H9 (cell line): ENCODE results near the gene ANKRD13C. TPM values are rescaled to one million over a fixed set of nuclear protein-coding genes. Genes with fewer than 3 reads are reported as not detected.

Source experiments
- DNase-seq: peaks from one replicate; pipeline ENCODE4 v3.0.0-alpha.2; 2017
- H2AFZ ChIP-seq: one replicate; pipeline ENCODE4 v1.6.1; 2013; ENCODE audit warnings: mild to moderate bottlenecking, low read length, control low read depth, moderate library complexity
- H2AK5ac ChIP-seq: 2 replicates; pipeline ENCODE4 v1.6.1; 2013; ENCODE audit warnings: low read length, control low read depth, mixed read lengths; ENCODE audit not compliant: insufficient read length
- H2BK120ac ChIP-seq: one replicate; pipeline ENCODE4 v1.6.1; 2013; ENCODE audit warnings: low read depth, mild to moderate bottlenecking, low read length, control low read depth, inconsistent platforms; ENCODE audit not compliant: poor library complexity, severe bottlenecking
- H2BK12ac ChIP-seq: 2 replicates; pipeline ENCODE4 v1.6.1; 2013; ENCODE audit warnings: low read length, control low read depth, mixed read lengths, low read depth; ENCODE audit not compliant: insufficient read length
- H2BK15ac ChIP-seq: 2 replicates; pipeline ENCODE4 v1.6.1; 2013; ENCODE audit warnings: low read depth, low read length, control low read depth
- H2BK20ac ChIP-seq: one replicate; pipeline ENCODE4 v1.6.1; 2013; ENCODE audit warnings: low read depth, mild to moderate bottlenecking, low read length, control low read depth, inconsistent platforms; ENCODE audit not compliant: poor library complexity, severe bottlenecking
- H2BK5ac ChIP-seq: 2 replicates; pipeline ENCODE4 v1.6.1; 2013; ENCODE audit warnings: low read length, control low read depth, mixed read lengths; ENCODE audit not compliant: insufficient read length
- H3K14ac ChIP-seq: 2 replicates; pipeline ENCODE4 v1.6.1; 2013; ENCODE audit warnings: low read length, control low read depth; ENCODE audit not compliant: insufficient read depth
- H3K18ac ChIP-seq: 2 replicates; pipeline ENCODE4 v1.6.1; 2013; ENCODE audit warnings: low read depth, mild to moderate bottlenecking, mixed read lengths, low read length, control low read depth; ENCODE audit not compliant: insufficient read length
- H3K23ac ChIP-seq: 2 replicates; pipeline ENCODE4 v1.6.1; 2013; ENCODE audit warnings: low read length, control low read depth, mixed read lengths, low read depth; ENCODE audit not compliant: insufficient read length
- H3K23me2 ChIP-seq: 2 replicates; pipeline ENCODE4 v1.6.1; 2013; ENCODE audit warnings: low read depth, mild to moderate bottlenecking, mixed read lengths, low read length, control low read depth; ENCODE audit not compliant: insufficient read length, poor library complexity, severe bottlenecking
- H3K27ac ChIP-seq: 2 replicates; pipeline ENCODE4 v1.5.1; 2013; ENCODE audit warnings: low read length, control low read depth, mixed read lengths, low read depth; ENCODE audit not compliant: insufficient read length
- H3K27me3 ChIP-seq: 2 replicates; pipeline ENCODE4 v1.6.1; 2013; ENCODE audit warnings: low read length, control low read depth, inconsistent platforms; ENCODE audit not compliant: insufficient read depth
- H3K4ac ChIP-seq: 2 replicates; pipeline ENCODE4 v1.6.1; 2013; ENCODE audit warnings: low read depth, mild to moderate bottlenecking, control low read depth, inconsistent platforms, low read length, moderate library complexity
- H3K4me1 ChIP-seq: 2 replicates; pipeline ENCODE4 v1.6.1; 2013; ENCODE audit warnings: low read length, control low read depth, inconsistent platforms; ENCODE audit not compliant: insufficient read depth
- H3K4me2 ChIP-seq: 2 replicates; pipeline ENCODE4 v1.6.1; 2013; ENCODE audit warnings: low read length, control low read depth, mixed read lengths; ENCODE audit not compliant: insufficient read length, insufficient read depth
- H3K56ac ChIP-seq: 2 replicates; pipeline ENCODE4 v1.6.1; 2013; ENCODE audit warnings: low read depth, mild to moderate bottlenecking, mixed read lengths, low read length, control low read depth; ENCODE audit not compliant: insufficient read length
- H3K79me1 ChIP-seq: 2 replicates; pipeline ENCODE4 v1.6.1; 2013; ENCODE audit warnings: low read depth, mild to moderate bottlenecking, moderate library complexity, low read length, control low read depth, inconsistent platforms; ENCODE audit not compliant: insufficient read depth, poor library complexity, severe bottlenecking
- H3K79me2 ChIP-seq: 2 replicates; pipeline ENCODE4 v1.6.1; 2013; ENCODE audit warnings: low read length, control low read depth, inconsistent platforms; ENCODE audit not compliant: insufficient read depth
- H3K9ac ChIP-seq: 2 replicates; pipeline ENCODE4 v1.6.1; 2013; ENCODE audit warnings: low read length, control low read depth, mixed read lengths; ENCODE audit not compliant: insufficient read length; ENCODE audit errors: extremely low read depth
- H3K9me3 ChIP-seq: one replicate; pipeline ENCODE4 v1.6.1; 2013; ENCODE audit warnings: low read depth, low read length, inconsistent platforms; ENCODE audit not compliant: control insufficient read depth
- H3T11ph ChIP-seq: one replicate; pipeline ENCODE4 v1.6.1; 2013; ENCODE audit warnings: mild to moderate bottlenecking, low read length, control low read depth, inconsistent platforms
- H4K20me1 ChIP-seq: one replicate; pipeline ENCODE4 v1.6.1; 2013; ENCODE audit not compliant: control insufficient read depth, insufficient read length, insufficient read depth
- H4K5ac ChIP-seq: 2 replicates; pipeline ENCODE4 v1.6.1; 2013; ENCODE audit warnings: low read depth, mild to moderate bottlenecking, mixed read lengths, low read length, control low read depth; ENCODE audit not compliant: insufficient read length
- H4K8ac ChIP-seq: replicated peaks from 2 replicates; pipeline ENCODE4 v1.6.1; 2013; ENCODE audit warnings: low read length, control low read depth, mixed read lengths, low read depth; ENCODE audit not compliant: insufficient read length
- H4K91ac ChIP-seq: 2 replicates; pipeline ENCODE4 v1.6.1; 2013; ENCODE audit warnings: low read depth, mild to moderate bottlenecking, moderate library complexity, mixed read lengths, low read length, control low read depth; ENCODE audit not compliant: insufficient read length
- H3K27ac Mint-ChIP-seq, 3 experiments: 2 replicates in 2 of 3; 3 replicates in 1 of 3; pipeline ENCODE4 v1.8.0; 2020 to 2021; ENCODE audit warnings: mixed read lengths in 3 of 3, mild to moderate bottlenecking in 1 of 3, moderate library complexity in 1 of 3
- H3K27me3 Mint-ChIP-seq: 2 replicates; pipeline ENCODE4 v1.8.0; 2021; ENCODE audit warnings: low read depth, mild to moderate bottlenecking, moderate library complexity, mixed read lengths
- H3K36me3 Mint-ChIP-seq, 3 experiments: 2 replicates in 2 of 3; 3 replicates in 1 of 3; pipeline ENCODE4 v1.8.0; 2020 to 2021; ENCODE audit warnings: low read depth in 3 of 3, mixed read lengths in 3 of 3; ENCODE audit not compliant: insufficient read depth in 1 of 3
- H3K4me1 Mint-ChIP-seq, 2 experiments: 2 replicates each; pipeline ENCODE4 v1.8.0; 2020; ENCODE audit warnings: mixed read lengths in 2 of 2
- H3K4me3 Mint-ChIP-seq, 2 experiments: 2 replicates in 1 of 2; 3 replicates in 1 of 2; pipeline ENCODE4 v1.8.0; 2020 to 2021; ENCODE audit warnings: mild to moderate bottlenecking in 2 of 2, mixed read lengths in 2 of 2, moderate library complexity in 1 of 2
- H3K9me3 Mint-ChIP-seq, 2 experiments: 2 replicates in 1 of 2; 3 replicates in 1 of 2; pipeline ENCODE4 v1.8.0; 2020; ENCODE audit warnings: mild to moderate bottlenecking in 2 of 2, mixed read lengths in 2 of 2, moderate library complexity in 1 of 2
- CTCF ChIP-seq: fragments of 200-600 bp; sonication (generic); conservative IDR thresholded peaks from 3 replicates; pipeline ENCODE4 v1.8.0; 2021; ENCODE audit warnings: antibody characterized with exemption, mild to moderate bottlenecking
- WGBS: extraction: QIAGEN DNeasy Blood & Tissue Kit; methylation state at CpG from one replicate; pipeline ENCODE4 v1.1.7; 2013; ENCODE audit warnings: missing lambda C conversion rate, low lambda C conversion rate, mixed read lengths; ENCODE audit not compliant: insufficient read length; ENCODE audit errors: extremely low coverage; 5-methylcytosine and 5-hydroxymethylcytosine counted together
- total RNA-seq: library from RNA; stranded (reverse); gene quantifications from 2 replicates; pipeline ENCODE4 v1.2.1, GENCODE V29; 2021

ANKRD13C gene
- total RNA-seq, 1 experiment from 2014 or later, result 19.7 TPM

GRCh38 chr1:70397013-70397412 is 42.5 kb upstream of the ANKRD13C start:
- no peak for TF ChIP-seq CTCF
- Histone ChIP-seq H3K4me1 (no peaks in the 10 kb centered on the region), H3T11ph (no peak overlapping the region), H3K9me3 (no peaks in the 10 kb centered on the region), H2BK120ac (no peak overlapping the region), H2BK15ac (no peak overlapping the region), H4K5ac (no peak overlapping the region), H4K8ac (no peak overlapping the region), H2AFZ (no peak overlapping the region), H2AK5ac (no peak overlapping the region), H3K79me2 (no peaks in the 10 kb centered on the region), H2BK20ac (no peak overlapping the region), H3K79me1 (no peaks in the 10 kb centered on the region), H3K27me3 (no peaks in the 10 kb centered on the region), H3K18ac (no peak overlapping the region), H4K20me1 (no peaks in the 10 kb centered on the region), H3K23me2 (no peaks in the 10 kb centered on the region), H3K14ac (no peak overlapping the region), H2BK12ac (no peak overlapping the region), H4K91ac (no peak overlapping the region), H3K23ac (no peak overlapping the region), H3K9ac (no peak overlapping the region), H3K4me2 (no peak overlapping the region), H2BK5ac (no peak overlapping the region), H3K27ac (no peak overlapping the region), H3K56ac (no peak overlapping the region), H3K4ac (no peak overlapping the region)
- no CpG with 5 or more reads among the region's 7 CpGs for WGBS
- no peak overlapping the region for H3K4me3 Mint-ChIP-seq
- no peaks in the 10 kb centered on the region for H3K36me3 Mint-ChIP-seq
- no peak overlapping the region for H3K27ac Mint-ChIP-seq
- H3K4me1 Mint-ChIP-seq, result no peaks in the 10 kb centered on the region
- no peak for DNase-seq
- no peaks in the 10 kb centered on the region for H3K9me3 Mint-ChIP-seq
- no peaks in the 10 kb centered on the region; the same call in 1 of the 2 replicates for H3K27me3 Mint-ChIP-seq
